GM18909 (cell line): ENCODE data around the gene SNRNP35.
"Not testable (repeated sequence)": the region's sequence is repeated elsewhere in the genome, so short reads cannot be mapped to it uniquely, and the experiment has no call there.

Experiments
- ATAC-seq: cut with Tn5 transposase; IDR thresholded peaks from one replicate; pipeline ENCODE4 v1.9.1; 2021; ENCODE audit warnings: mild to moderate bottlenecking; ENCODE audit not compliant: unreplicated experiment, poor library complexity

Gene SNRNP35

DNA sequence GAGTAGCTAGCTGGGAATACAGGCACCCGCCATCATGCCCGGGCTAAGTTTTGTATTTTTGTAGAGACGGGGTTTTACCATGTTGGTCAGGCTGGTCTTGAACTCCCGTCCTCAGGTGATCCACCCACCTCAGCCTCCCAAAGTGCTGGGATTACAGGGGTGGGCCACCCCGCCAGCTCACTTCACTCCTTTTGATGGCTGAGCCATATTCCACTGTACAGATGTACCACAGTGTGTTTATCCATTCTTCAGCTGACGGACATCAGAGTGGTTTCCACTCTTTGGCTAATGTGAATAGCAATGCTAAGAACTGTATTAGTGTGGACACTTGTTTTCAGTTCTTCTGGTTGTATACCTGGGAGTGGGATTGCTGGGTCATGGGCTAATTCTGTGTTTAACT is 29.5 kb downstream of the SNRNP35 start:
- no peak for ATAC-seq

DNA sequence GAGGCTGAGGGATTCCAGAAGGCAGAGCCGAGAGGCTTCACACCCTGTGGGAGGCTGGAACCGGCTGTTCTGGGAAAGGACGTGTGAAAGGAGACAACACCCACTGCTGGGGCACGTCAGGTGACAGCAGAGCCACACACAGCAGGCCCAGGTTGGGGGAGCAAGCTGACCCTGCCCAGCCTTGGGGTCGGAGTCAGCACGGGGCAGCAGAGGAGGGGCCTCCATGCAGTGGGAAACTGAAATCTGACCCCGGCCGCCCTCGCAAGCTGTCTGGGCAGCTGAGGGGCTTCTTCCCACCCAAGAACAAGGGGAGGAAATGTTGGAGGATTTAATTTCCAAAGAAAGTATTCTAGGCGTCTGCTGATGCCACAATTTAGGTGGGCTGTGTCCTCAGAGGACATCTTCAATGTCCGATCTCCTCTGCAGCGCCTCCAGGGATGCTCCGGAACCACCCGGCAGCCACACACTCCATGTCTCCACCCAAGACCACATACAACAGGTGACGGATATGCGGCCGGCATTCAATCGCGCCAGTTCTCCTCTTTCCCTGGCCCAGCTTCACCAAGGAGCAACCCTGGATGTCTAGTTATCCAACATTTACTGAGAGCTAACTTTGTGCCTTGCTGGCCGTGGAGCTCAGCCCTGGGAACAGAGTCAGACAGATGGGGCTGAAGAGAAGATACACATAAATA is 30.7 kb downstream of the SNRNP35 start:
- no peak for ATAC-seq

DNA sequence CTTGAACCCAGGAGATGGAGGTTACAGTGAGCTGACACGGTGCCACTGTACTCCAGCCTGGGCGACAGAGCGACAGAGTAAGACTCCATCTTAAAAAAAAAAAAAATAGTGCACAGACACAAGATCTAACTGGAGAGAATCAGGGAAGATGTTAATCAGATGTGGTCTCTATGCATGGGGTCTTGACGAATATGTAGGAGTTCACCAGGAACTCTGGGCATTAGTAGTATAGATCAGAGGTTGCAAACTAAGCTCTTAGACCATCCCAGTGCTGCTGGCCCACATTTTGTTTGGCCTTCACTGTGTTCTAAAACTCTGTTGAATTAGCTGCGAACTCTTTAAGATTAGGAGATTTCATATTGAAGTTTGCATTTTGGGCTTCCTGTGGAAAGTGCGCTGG is 31.6 kb downstream of the SNRNP35 start:
- no peak for ATAC-seq

DNA sequence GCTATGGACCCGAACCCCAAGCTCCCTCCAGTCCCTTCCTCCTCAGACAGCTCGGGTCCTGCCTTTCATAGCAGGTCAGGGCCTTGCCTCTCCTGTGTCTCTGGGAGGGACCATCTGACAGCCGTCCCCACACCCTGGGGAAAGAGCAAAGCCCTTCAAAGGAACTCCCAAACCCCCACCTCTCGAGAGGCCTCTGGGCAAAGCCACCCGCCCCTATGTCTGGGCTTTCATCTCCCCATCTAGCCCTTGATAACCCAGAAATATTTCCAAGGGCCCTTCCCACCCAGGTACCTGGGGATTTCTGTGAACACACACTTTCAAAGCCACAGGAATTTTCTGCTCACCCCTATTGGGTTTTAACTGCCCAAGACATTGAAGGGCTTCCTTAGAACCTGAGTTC is 32.1 kb downstream of the SNRNP35 start:
- ATAC-seq: no peak

GRCh38 chr12:123491056-123491455 is 33.1 kb downstream of the SNRNP35 start:
- no peak for ATAC-seq

GRCh38 chr12:123491481-123491880 is 33.5 kb downstream of the SNRNP35 start:
- ATAC-seq: no peak

GRCh38 chr12:123492339-123493039 is 34.5 kb downstream of the SNRNP35 start:
- ATAC-seq: not testable (repeated sequence)

- ATAC-seq: no peak
These were observed 36.3 kb downstream of the SNRNP35 start for GRCh38 chr12:123494124-123494851.

DNA sequence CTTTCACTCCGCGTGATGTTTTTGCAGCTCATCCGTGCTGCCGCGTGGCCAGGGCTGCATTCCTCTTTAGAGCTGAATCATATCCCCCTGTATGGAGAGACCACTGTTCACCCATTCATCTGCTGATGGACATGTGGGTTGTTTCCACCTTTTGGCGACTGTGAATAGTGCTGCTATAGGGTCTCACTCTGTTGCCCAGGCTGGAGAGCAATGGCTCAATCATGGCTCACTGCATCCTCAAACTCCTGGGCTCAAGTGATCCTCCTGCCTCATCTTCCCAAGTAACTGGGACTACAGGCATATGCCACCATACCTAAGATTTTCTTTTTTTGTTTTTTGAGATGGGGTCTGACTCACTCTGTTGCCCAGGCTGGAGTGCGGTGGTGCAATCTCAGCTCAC is 39.1 kb downstream of the SNRNP35 start:
- no peak for ATAC-seq

- ATAC-seq: no peak
These were observed 40.3 kb downstream of the SNRNP35 start for GRCh38 chr12:123498126-123498825.

- ATAC-seq: no peak
These were observed 41.4 kb downstream of the SNRNP35 start for GRCh38 chr12:123499332-123499731.

GRCh38 chr12:123502163-123502704 is 44.3 kb downstream of the SNRNP35 start:
- ATAC-seq: no peak

GRCh38 chr12:123506059-123506842 is 48.3 kb downstream of the SNRNP35 start:
- no peak for ATAC-seq

DNA sequence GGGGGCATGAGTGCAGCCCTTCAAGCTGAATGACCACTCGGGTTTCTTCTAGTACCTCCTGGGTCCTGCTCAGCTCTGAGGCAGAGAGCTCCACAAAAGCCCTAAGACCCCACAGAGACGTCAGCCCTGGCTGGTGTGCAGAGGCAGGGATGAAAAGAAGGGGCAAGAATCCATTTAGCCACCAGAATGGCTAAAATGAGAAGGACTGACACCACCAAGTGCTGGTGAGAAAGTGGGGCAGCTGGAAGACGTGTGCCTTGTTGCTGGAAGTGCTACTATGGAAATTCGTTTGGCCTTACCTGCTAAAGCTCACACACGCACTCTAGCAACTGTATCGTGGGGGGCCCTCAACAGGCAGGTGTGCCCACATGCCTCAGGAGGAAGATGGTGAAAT is 48.9 kb downstream of the SNRNP35 start:
- no peak for ATAC-seq

- ATAC-seq: no peak
These were observed 55.1 kb downstream of the SNRNP35 start for GRCh38 chr12:123512838-123513665.

DNA sequence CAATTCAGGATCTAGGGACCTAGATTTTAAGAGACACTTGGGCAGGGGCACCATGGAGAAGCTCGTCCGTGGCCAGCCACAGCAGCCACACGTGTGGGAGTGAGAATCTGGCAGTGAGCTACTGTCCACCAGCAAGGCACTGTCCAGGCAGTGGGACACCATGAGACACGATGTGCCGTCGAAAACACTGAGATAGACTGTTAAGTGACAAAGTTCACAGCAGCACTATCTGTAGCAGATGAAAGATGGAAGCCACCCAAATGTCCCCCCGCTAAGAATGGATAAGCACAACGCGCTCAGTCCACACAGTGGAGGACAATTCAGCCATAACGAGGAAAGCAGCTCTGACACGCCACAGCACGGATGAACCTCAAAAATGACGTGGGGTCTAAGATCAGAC is 55.9 kb downstream of the SNRNP35 start:
- ATAC-seq: no peak

GRCh38 chr12:123514582-123515221 is 56.8 kb downstream of the SNRNP35 start:
- ATAC-seq: not testable (repeated sequence)

DNA sequence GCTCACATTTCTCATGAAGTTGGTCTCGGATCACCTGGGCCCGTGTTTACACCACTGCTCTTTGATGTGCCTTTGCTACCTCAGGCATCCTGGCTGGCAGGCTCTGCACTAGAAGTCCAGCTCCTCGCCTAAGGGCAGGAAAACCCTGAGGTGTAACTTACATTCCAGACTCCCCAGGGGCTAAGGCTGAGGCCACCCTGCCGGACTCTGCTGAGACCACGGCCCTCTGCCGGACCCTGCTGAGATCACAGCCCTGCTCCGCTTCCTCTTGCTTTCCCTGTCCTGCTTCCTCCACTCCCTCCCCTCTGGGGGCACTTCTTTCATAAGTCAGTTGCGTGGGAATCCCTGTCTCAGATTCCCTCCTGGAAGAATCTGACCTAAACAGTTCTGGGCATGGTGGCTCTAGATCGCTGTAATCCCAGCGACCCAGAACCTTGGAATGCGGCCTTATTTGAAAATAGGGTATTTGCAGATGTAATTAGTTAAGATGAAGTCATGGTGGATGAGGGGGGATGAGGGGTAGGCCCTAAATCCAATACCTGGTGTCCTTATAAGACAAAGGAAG is 58.4 kb downstream of the SNRNP35 start:
- ATAC-seq: no peak
